Activated CD4-positive, alpha-beta T cell treated with anti-CD3 and anti-CD28 coated beads for 1 hour (primary cell): ENCODE results near the gene GRIP2.

Source experiments
- DNase-seq: peaks from one replicate; pipeline ENCODE4 v3.0.0-alpha.2; 2020

Gene GRIP2

DNA sequence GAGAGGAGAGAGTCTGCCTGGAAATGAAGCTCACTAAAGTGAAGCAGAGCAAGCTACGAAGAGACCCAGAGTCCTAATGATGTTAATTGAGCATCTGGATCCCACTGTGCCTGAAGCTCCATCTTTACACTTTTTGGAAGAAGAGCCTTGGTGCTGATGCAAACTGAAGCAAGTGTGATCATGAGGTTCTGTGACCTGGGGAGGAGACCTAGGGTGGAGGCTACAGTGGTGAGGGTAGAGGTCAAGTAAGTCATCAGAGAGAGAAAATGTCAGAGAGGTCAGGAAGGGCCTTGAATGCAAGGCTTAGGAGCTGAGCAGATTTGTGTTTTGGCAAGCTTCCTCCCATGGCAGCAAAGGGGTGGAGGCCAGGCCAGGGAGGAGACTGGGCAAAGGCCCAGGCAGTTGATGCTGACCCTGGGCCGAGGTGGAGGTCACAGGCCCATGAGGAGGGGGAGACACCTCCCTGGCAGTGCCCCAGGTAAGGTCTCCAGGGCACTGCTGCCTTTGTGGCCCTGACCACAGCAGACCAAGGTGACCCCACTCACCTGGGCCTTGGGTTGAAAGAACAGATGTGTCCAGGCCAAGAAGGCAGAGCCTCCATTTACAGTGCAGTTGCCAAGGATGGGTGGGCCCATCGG is 1.6 kb downstream of the GRIP2 start:
- no peak for DNase-seq

DNA sequence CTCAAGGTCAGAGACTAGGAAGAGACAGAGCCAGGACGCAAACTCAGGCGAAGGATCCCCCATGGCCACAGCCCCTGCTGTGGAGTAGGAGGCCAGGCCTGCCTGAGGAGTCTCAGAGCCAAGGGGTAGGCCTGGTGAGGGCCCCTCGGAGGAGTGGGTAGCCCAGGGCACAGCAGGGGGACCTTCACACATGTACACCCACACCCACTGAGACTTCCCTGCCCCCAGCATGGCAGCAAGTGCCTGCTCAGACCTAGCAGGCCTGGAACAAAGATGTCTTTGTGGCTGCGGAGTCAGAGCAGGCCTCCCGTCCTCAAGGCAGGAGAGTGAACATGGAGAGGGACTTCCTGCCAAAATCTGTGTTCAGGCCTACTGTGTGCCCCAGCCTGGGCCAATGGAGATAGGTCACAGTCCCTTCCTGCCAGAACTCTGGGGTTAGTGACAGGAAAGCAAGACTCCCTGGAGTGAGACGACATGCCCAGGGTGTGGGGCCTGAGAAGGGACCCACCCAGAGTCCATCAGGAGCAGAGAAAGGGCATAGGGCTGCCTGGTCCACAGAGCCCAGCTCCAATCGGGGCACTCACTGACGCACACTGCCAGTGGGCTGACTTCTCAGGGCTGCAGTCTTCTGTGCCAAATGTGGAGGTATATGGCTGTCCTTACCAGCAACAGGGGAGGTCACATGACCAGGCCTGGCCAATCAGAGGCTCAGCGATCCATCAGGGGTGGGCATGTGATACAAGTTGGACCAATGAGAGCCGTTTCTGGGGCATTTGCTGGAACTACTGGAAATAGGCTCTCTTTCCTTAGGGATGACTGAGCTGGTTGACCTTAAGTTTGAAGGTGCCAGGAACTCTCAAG is 2.3 kb downstream of the GRIP2 start:
- DNase-seq = no peak

GRCh38 chr3:14536837-14537589 is 3.1 kb downstream of the GRIP2 start:
- DNase-seq = no peak

- DNase-seq = no peak
Measured at GRCh38 chr3:14536055-14536815, 3.9 kb downstream of the GRIP2 start.

- DNase-seq = no peak
Measured at GRCh38 chr3:14535616-14536015, 4.5 kb downstream of the GRIP2 start.

GRCh38 chr3:14534516-14535191 is 5.5 kb downstream of the GRIP2 start:
- no peak for DNase-seq

- no peak for DNase-seq
Measured at GRCh38 chr3:14533457-14533958, 6.6 kb downstream of the GRIP2 start.

DNA sequence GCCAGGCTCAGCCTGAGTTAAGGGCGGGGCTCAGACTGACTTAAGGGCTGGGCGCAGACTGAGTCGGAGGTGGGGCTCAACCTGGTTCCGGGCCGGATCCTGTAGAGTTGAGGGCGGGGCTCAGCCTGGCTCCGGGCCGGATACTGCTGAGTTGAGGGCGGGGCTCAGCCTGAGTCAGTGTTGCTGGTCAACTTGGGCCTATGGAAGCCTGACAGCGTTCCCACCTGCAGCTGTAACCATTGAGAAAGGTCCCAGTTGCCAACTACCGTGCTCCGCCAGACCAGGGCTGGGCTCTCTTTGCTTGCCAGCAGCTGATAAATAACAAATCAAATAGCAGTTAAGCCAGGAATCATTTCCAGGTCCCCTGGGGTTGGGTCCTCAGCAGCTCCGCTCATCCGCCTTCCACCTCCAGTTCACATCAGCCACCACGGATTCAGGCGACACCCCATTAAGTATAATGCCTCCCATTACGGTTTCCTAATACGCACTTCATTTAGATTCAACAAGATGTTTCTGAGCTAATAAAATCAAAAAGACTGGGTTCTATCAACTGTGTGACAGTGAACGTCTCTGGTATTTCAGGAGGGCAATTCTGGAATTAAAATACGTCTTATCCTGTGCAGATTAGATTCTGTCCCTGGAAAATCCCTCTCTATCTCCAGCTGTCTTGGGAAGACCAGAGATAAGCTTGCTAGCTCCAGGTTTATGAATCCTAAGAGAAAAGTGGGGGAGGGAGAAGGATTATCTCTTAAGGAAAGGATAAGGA is 7.3 kb downstream of the GRIP2 start:
- DNase-seq = no peak

- DNase-seq = no peak
Measured at GRCh38 chr3:14531856-14532395, 8.2 kb downstream of the GRIP2 start.

DNA sequence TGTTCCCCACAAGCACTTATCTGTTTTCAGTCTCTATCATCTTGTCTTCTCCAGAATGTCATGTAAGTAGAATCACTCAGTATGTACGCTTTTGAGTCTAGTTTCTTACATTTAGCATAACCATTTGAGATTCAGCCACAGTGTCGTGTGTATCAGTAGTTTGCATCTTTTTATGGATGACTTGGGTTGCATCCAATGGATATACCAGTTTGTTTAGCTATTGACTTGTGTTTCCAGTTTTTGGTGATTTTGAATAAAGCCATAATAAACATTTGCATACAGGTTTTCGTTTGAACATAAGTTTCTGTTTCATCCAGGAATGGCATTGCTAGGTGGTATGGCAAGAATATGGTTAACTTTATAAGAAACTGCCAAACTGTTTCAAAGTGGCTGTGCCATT is 12.1 kb downstream of the GRIP2 start:
- no peak for DNase-seq

DNA sequence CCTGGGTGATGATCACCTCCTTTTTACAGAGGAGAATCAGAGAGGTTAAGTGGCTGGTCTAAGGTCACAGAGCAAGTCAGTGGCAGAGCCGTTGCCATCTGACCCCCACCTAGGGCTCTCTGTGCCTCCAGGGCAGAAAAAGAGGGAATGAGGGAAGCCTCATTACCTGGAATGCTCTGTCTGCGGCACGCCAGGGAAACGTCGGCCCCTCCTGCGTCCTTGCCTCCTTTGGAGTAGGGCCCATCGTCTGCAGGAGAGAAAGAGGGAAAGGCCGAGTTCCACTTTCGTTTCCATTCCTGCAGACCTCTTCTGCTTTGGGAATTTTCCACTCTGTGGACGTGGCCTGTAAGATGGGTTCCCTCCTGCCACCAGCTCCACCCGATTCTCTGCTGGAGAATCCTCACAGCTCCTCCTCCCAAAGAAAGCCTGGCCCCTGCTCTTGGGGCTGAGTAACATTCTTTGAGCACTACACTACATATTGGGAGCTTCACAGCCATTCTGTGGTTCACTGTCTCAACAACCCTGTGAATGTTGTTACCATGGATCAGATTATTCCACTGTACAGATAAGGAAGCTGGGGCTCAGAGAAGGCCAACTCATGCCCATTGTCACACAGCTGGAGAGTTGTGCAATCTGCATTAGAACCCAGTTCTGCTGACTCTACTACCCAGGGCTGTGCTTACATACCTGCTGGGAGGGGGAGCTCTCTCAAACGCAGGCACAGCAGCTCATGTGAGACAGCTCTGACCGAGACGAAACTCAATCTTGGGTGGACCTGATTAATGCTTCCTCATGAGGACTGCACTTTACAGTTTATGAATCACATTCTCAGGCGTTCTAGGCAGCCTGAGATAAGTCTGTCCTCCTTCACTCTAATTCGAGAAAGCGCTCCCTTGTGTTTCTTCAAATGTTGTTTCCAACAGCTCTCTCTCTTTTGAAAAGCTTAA is 14.2 kb downstream of the GRIP2 start:
- no peak for DNase-seq

DNA sequence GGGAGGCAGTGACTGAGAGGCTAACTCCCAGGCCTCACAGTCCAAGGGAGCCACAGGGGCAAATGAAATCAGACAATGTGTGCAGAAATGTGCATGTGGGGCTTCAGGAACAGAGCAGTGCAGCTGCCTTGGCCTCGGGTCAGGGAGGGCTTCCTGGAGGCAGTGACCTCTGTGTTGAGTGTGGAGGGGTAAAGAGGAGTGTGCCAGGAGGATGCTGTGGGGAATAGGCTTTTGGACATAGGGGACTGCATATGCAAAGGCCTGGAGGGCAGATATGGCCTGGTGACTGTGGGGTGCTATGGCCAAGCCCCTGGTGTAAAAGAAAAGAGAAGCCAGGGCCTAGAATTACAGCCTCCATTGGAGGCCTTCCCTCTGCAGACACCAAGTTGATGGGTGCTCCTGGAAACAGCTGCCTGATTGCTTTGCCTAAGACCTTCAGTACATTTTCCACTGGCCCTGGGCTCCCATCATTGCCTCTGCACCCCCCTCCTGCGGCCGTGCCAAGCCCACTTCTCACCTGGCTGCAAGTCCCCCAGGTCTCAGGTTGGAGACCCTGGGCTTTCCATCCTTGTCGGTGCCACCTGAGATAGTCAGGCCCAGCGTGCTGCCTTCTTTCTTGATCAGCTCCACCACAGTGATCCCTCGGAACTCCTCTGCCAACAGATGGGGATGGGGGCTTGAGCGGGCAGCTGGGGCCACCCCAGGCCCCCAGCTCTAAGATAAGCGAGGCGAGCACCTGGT is 15.1 kb downstream of the GRIP2 start:
- no peak for DNase-seq

- no peak for DNase-seq
Measured at GRCh38 chr3:14524311-14524711, 15.8 kb downstream of the GRIP2 start.

GRCh38 chr3:14523792-14524191 is 16.4 kb downstream of the GRIP2 start:
- no peak for DNase-seq

DNA sequence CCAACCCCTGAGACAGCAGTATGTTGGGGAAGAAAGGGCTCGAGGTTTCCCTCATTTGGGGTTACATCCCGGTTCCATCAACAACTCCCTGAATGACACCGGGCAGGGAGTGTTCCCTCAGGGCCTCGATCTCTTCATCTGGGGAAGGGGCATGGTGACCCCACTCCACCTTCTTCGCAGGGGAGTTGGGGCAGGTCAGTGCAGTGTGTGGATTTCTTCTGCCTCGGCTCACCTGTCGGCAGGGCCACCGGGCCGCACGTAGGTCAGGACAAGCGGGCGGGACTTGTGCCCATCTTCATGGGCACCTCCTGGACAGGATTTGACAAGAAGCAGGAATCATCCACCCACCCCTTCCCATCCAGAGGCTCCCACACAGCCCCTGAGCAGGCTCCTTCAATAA is 17.4 kb downstream of the GRIP2 start:
- DNase-seq = no peak

DNA sequence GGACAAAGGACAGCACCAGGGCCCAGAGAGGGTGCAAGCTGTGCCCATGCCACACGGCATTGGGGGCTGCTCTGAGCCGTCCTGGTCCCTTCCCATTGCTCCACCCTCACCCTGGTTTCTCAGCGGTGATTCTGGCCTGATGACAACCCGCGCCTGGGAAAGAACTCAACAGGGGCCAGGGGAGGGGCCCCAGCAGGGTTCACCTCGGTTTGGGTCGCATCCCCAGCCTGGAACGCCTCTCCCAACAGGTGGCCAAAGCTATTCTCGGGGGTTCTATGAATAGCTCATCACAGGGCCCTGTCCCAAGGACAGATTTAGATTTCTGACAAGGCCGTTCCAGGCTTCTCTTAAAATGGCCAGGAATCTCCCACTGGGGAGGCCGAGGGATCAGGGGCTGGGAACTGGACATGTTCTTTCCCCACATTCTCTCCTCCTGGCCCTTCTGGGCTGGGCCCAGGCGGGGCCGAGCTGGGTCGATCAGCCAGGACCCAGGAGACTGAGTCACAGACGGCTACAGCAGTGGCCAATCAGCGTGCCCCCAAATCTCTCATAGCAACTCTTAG is 17.9 kb downstream of the GRIP2 start:
- no peak for DNase-seq

GRCh38 chr3:14521611-14522010 is 18.5 kb downstream of the GRIP2 start:
- no peak for DNase-seq

- DNase-seq = no peak
Measured at GRCh38 chr3:14520967-14521366, 19.2 kb downstream of the GRIP2 start.

- DNase-seq = no peak
Measured at GRCh38 chr3:14520149-14520548, 20.0 kb downstream of the GRIP2 start.
